Gastroesophageal sphincter (tissue), 3 donors: Measurements from ENCODE around the gene BCAS3.

Experiments used
- CTCF ChIP-seq, 4 experiments: fragments of 200-600 bp in 2 of 4; fragments of 450-650 bp in 2 of 4; sonication (generic) in 1 of 4; IDR thresholded peaks; one replicate each; pipeline ENCODE4 v1.5.1; 2017 to 2019; ENCODE audit warnings: antibody characterized with exemption in 4 of 4, mild to moderate bottlenecking in 2 of 4, moderate library complexity in 2 of 4
- EP300 ChIP-seq: sonication (generic); formaldehyde crosslinking; IDR thresholded peaks from one replicate; pipeline ENCODE4 v1.6.1; 2017; ENCODE audit warnings: antibody characterized with exemption, mild to moderate bottlenecking

GRCh38 chr17:60863892-60864707 is 186.4 kb downstream of the BCAS3 start:
- TF ChIP-seq CTCF (IDR thresholded peaks at IDR 0.05): no peak
- TF ChIP-seq EP300: no peak
